Rectal smooth muscle tissue (tissue), 1 donor: ENCODE results near the gene MAP3K10.

Experiments used
- H3K27ac ChIP-seq: one replicate; pipeline ENCODE4 v1.7.0; 2013; ENCODE audit warnings: low read depth, low read length, inconsistent platforms
- H3K27me3 ChIP-seq: one replicate; pipeline ENCODE4 v1.7.0; 2013; ENCODE audit warnings: low read length; ENCODE audit not compliant: control insufficient read depth, insufficient read depth
- H3K36me3 ChIP-seq: one replicate; pipeline ENCODE4 v1.7.0; 2013; ENCODE audit warnings: low read length; ENCODE audit not compliant: control insufficient read depth, insufficient read depth
- H3K4me1 ChIP-seq: one replicate; pipeline ENCODE4 v1.7.0; 2013; ENCODE audit warnings: low read length; ENCODE audit not compliant: control insufficient read depth, insufficient read depth
- H3K4me3 ChIP-seq: one replicate; pipeline ENCODE4 v1.7.0; 2013; ENCODE audit warnings: low read length
- H3K9ac ChIP-seq: one replicate; pipeline ENCODE4 v1.7.0; 2013; ENCODE audit warnings: low read length

MAP3K10 gene

GRCh38 chr19:40233811-40234389, 42.7 kb downstream of the MAP3K10 start:
- peaks cover 24% of the 10 kb centered on the region for H3K36me3 ChIP-seq
- no peaks in the 10 kb centered on the region for H3K4me1 ChIP-seq

GRCh38 chr19:40234429-40235237, 43.4 kb downstream of the MAP3K10 start:
- no peak overlapping the region for H3K4me3 ChIP-seq
- H3K27ac ChIP-seq, result no peak overlapping the region
- H3K27me3 ChIP-seq, result no peaks in the 10 kb centered on the region
- no peak overlapping the region for H3K9ac ChIP-seq
- peaks cover 25% of the 10 kb centered on the region for H3K36me3 ChIP-seq
- no peaks in the 10 kb centered on the region for H3K4me1 ChIP-seq

More at GRCh38 chr19:40233811-40234389, 42.7 kb downstream of the MAP3K10 start:
- no peaks in the 10 kb centered on the region for H3K27me3 ChIP-seq
- H3K9ac ChIP-seq, result no peak overlapping the region
- no peak overlapping the region for H3K4me3 ChIP-seq
- H3K27ac ChIP-seq, result no peak overlapping the region

- Histone ChIP-seq H3K9ac (no peak overlapping the region), H3K27me3 (no peaks in the 10 kb centered on the region), H3K4me3 (no peak overlapping the region), H3K4me1 (no peaks in the 10 kb centered on the region), H3K27ac (no peak overlapping the region), H3K36me3 (peaks cover 32% of the 10 kb centered on the region)
These were observed 44.2 kb downstream of the MAP3K10 start for GRCh38 chr19:40235238-40236025.

GRCh38 chr19:40236026-40236355, 44.8 kb downstream of the MAP3K10 start:
- Histone ChIP-seq H3K4me3 (no peak overlapping the region), H3K36me3 (peaks cover 32% of the 10 kb centered on the region), H3K4me1 (no peaks in the 10 kb centered on the region), H3K27ac (no peak overlapping the region), H3K9ac (no peak overlapping the region), H3K27me3 (no peaks in the 10 kb centered on the region)

- Histone ChIP-seq H3K4me1 (no peaks in the 10 kb centered on the region), H3K27ac (no peak overlapping the region), H3K36me3 (peaks cover 32% of the 10 kb centered on the region), H3K9ac (no peak overlapping the region), H3K4me3 (no peak overlapping the region), H3K27me3 (no peaks in the 10 kb centered on the region)
These were observed 45.1 kb downstream of the MAP3K10 start for GRCh38 chr19:40236366-40236765.

- H3K36me3 ChIP-seq, result peaks cover 42% of the 10 kb centered on the region
- no peaks in the 10 kb centered on the region for H3K27me3 ChIP-seq
- H3K4me3 ChIP-seq, result no peak overlapping the region
- no peak overlapping the region for H3K27ac ChIP-seq
- H3K9ac ChIP-seq, result no peak overlapping the region
- no peaks in the 10 kb centered on the region for H3K4me1 ChIP-seq
These were observed 46.6 kb downstream of the MAP3K10 start for GRCh38 chr19:40237791-40238190.

GRCh38 chr19:40238775-40239174, 47.5 kb downstream of the MAP3K10 start:
- no peaks in the 10 kb centered on the region for H3K4me1 ChIP-seq
- peaks cover 41% of the 10 kb centered on the region for H3K36me3 ChIP-seq
- no peak overlapping the region for H3K27ac ChIP-seq
- H3K9ac ChIP-seq, result no peak overlapping the region
- no peaks in the 10 kb centered on the region for H3K27me3 ChIP-seq
- no peak overlapping the region for H3K4me3 ChIP-seq

- Histone ChIP-seq H3K36me3 (peaks cover 41% of the 10 kb centered on the region), H3K9ac (no peak overlapping the region), H3K4me3 (no peak overlapping the region), H3K27me3 (no peaks in the 10 kb centered on the region), H3K4me1 (no peaks in the 10 kb centered on the region), H3K27ac (no peak overlapping the region)
These were observed 48.4 kb downstream of the MAP3K10 start for GRCh38 chr19:40239415-40240226.

GRCh38 chr19:40240332-40240731, 49.1 kb downstream of the MAP3K10 start:
- peaks cover 36% of the 10 kb centered on the region for H3K36me3 ChIP-seq
- H3K27me3 ChIP-seq, result no peaks in the 10 kb centered on the region
- peaks cover 4% of the 10 kb centered on the region for H3K4me1 ChIP-seq
- H3K27ac ChIP-seq, result no peak overlapping the region
- no peak overlapping the region for H3K9ac ChIP-seq
- H3K4me3 ChIP-seq, result no peak overlapping the region

- H3K36me3 ChIP-seq, result peaks cover 30% of the 10 kb centered on the region
- peaks cover 7% of the 10 kb centered on the region for H3K4me1 ChIP-seq
- H3K27me3 ChIP-seq, result no peaks in the 10 kb centered on the region
- no peak overlapping the region for H3K9ac ChIP-seq
- no peak overlapping the region for H3K4me3 ChIP-seq
- H3K27ac ChIP-seq, result no peak overlapping the region
These were observed 50.0 kb downstream of the MAP3K10 start for GRCh38 chr19:40241125-40241808.

GRCh38 chr19:40241809-40242384, 50.7 kb downstream of the MAP3K10 start:
- Histone ChIP-seq H3K4me1 (peaks cover 7% of the 10 kb centered on the region), H3K9ac (no peak overlapping the region), H3K36me3 (peaks cover 29% of the 10 kb centered on the region), H3K4me3 (no peak overlapping the region), H3K27ac (peak overlapping the region; percentile 28), H3K27me3 (no peaks in the 10 kb centered on the region)
